Breast epithelium (tissue), 4 donors: ENCODE data around the gene TRIM5. TPM values are rescaled to one million over a fixed set of nuclear protein-coding genes. Genes with fewer than 3 reads are reported as not detected.
"Not testable (repeated sequence)": the region's sequence is repeated elsewhere in the genome, so short reads cannot be mapped to it uniquely, and the experiment has no call there.

Experiments
- DNase-seq, 2 donors: peaks; one replicate each; pipeline ENCODE4 v3.0.0-alpha.2; 2019; ENCODE audit warnings: low spot score in 2 of 2
- H3K27ac ChIP-seq, 2 donors: fragments of 200-600 bp; sonication (generic) in 1 of 2; one replicate each; pipeline ENCODE4 v1.5.1; 2016 to 2019; ENCODE audit warnings: mild to moderate bottlenecking in 1 of 2
- H3K27me3 ChIP-seq, 2 donors: fragments of 200-600 bp; sonication (generic) in 1 of 2; one replicate each; pipeline versions ENCODE4 v1.5.1 to v1.6.0; 2017 to 2019; ENCODE audit warnings: control low read depth in 1 of 2, mild to moderate bottlenecking in 1 of 2
- H3K36me3 ChIP-seq: fragments of 200-600 bp; one replicate; pipeline ENCODE4 v1.5.1; 2019
- H3K4me1 ChIP-seq, 2 donors: fragments of 200-600 bp; sonication (generic); one replicate each; pipeline ENCODE4 v1.5.1; 2016 to 2019; ENCODE audit warnings: control low read depth in 1 of 2
- H3K4me3 ChIP-seq, 3 donors: fragments of 200-600 bp; sonication (generic); 1 replicate in 2 of 3; 2 replicates in 1 of 3; pipeline ENCODE4 v1.5.1; 2016 to 2019; ENCODE audit warnings: mild to moderate bottlenecking in 3 of 3, moderate library complexity in 2 of 3
- H3K9me3 ChIP-seq, 2 donors: fragments of 200-600 bp; sonication (generic) in 1 of 2; one replicate each; pipeline ENCODE4 v1.5.1; 2016 to 2019; ENCODE audit warnings: control low read depth in 1 of 2
- CTCF ChIP-seq, 3 donors: fragments of 450-650 bp; IDR thresholded peaks; one replicate each; pipeline ENCODE4 v1.5.1; 2016 to 2017; ENCODE audit warnings: antibody characterized with exemption in 3 of 3, mild to moderate bottlenecking in 3 of 3, moderate library complexity in 3 of 3
- POLR2A ChIP-seq: fragments of 450-650 bp; IDR thresholded peaks from one replicate; pipeline ENCODE4 v1.6.1; 2016; ENCODE audit warnings: antibody characterized with exemption, mild to moderate bottlenecking, moderate library complexity
- POLR2AphosphoS5 ChIP-seq, 3 donors: sonication (generic); formaldehyde crosslinking; IDR thresholded peaks; one replicate each; pipeline ENCODE4 v1.6.1; 2017; ENCODE audit warnings: antibody characterized with exemption in 3 of 3
- intact Hi-C: fragments of 100-400 bp; cut with DNase I; formaldehyde crosslinking; loops from one replicate; pipeline ENCODE4 v1.15.1; 2023; ENCODE audit warnings: low total_unique reads
- total RNA-seq, 3 donors: library from RNA; depleted of rRNA; stranded (reverse); fragments of >200 nt; gene quantifications; one replicate each; pipeline ENCODE4 v1.1.0, GENCODE V29; 2016

Gene TRIM5
- total RNA-seq, 3 donors from 2014 or later: 17.1 to 34.4 (median 28.5) TPM

GRCh38 chr11:5688482-5688881 is 3.6 kb upstream of the TRIM5 start:
- Histone ChIP-seq H3K4me3 (no peak overlapping the region), H3K9me3 (no peaks in the 10 kb centered on the region), H3K27ac (peak overlapping the region; percentile 88 to 91), H3K27me3 (no peaks in the 10 kb centered on the region), H3K4me1 (no peaks in the 10 kb centered on the region), H3K36me3 (no peaks in the 10 kb centered on the region)
- intact Hi-C loops: no loop called here
- DNase-seq: no peak
- TF ChIP-seq POLR2A (no peak), CTCF (IDR thresholded peaks at IDR 0.05) (no peak), POLR2AphosphoS5 (IDR thresholded peaks at IDR 0.05) (no peak)

GRCh38 chr11:5686426-5686825 is 1.6 kb upstream of the TRIM5 start:
- no peaks in the 10 kb centered on the region for H3K36me3 ChIP-seq
- no peaks in the 10 kb centered on the region for H3K27me3 ChIP-seq
- no peak for DNase-seq
- no peak for TF ChIP-seq POLR2AphosphoS5 (IDR thresholded peaks at IDR 0.05)
- TF ChIP-seq CTCF (IDR thresholded peaks at IDR 0.05): no peak
- no peak for TF ChIP-seq POLR2A
- no peak overlapping the region for H3K27ac ChIP-seq
- intact Hi-C loops: no loop called here
- H3K4me3 ChIP-seq: no peak overlapping the region
- no peaks in the 10 kb centered on the region for H3K4me1 ChIP-seq
- no peaks in the 10 kb centered on the region for H3K9me3 ChIP-seq

GRCh38 chr11:5684036-5684645 is 733 bp downstream of the TRIM5 start:
- Histone ChIP-seq H3K4me3 (peak overlapping the region; percentile 44 to 64 (median 53)), H3K27ac (peak overlapping the region; percentile 88 to 89), H3K36me3 (no peaks in the 10 kb centered on the region), H3K27me3 (no peaks in the 10 kb centered on the region), H3K9me3 (no peaks in the 10 kb centered on the region), H3K4me1 (no peaks in the 10 kb centered on the region)
- no peak for TF ChIP-seq CTCF (IDR thresholded peaks at IDR 0.05)
- TF ChIP-seq POLR2AphosphoS5 (IDR thresholded peaks at IDR 0.05): no peak
- no peak for TF ChIP-seq POLR2A
- DNase-seq: no peak
- intact Hi-C loops: no loop called here

GRCh38 chr11:5683620-5684019 is 1.3 kb downstream of the TRIM5 start:
- H3K36me3 ChIP-seq, H3K4me1 ChIP-seq, H3K9me3 ChIP-seq, intact Hi-C loops, H3K27me3 ChIP-seq, DNase-seq: not testable (repeated sequence)
- Histone ChIP-seq H3K27ac (peak overlapping the region; percentile 88 to 89), H3K4me3 (peak overlapping the region; percentile 44 to 64 (median 53))

- DNase-seq, H3K36me3 ChIP-seq, H3K9me3 ChIP-seq, H3K4me1 ChIP-seq, H3K27me3 ChIP-seq, intact Hi-C loops: not testable (repeated sequence)
- H3K4me3 ChIP-seq: peak overlapping the region in 1 of 3 donors; percentile 64
- peak overlapping the region in 1 of 2 donors; percentile 89 for H3K27ac ChIP-seq
These were observed 1.9 kb downstream of the TRIM5 start for GRCh38 chr11:5682890-5683441.

- Histone ChIP-seq H3K9me3 (no peaks in the 10 kb centered on the region), H3K27me3 (no peaks in the 10 kb centered on the region), H3K4me1 (no peaks in the 10 kb centered on the region), H3K36me3 (no peaks in the 10 kb centered on the region), H3K27ac (no peak overlapping the region), H3K4me3 (no peak overlapping the region)
- TF ChIP-seq CTCF (IDR thresholded peaks at IDR 0.05) (no peak), POLR2AphosphoS5 (IDR thresholded peaks at IDR 0.05) (no peak), POLR2A (no peak)
- intact Hi-C loops: no loop called here
- no peak for DNase-seq
These were observed 5.1 kb downstream of the TRIM5 start for GRCh38 chr11:5679811-5680210.
